ENCODE measurements around the gene RNASEH2C. TPM values are rescaled to one million over a fixed set of nuclear protein-coding genes. Genes with fewer than 3 reads are reported as not detected.

Gene RNASEH2C
- total RNA-seq, 2 experiments from 2014 or later, result 74.9 to 86.3 TPM

Other genes with a start within 250 kb of the RNASEH2C start
- 1,000 to 10,000 TPM; 7,183 to 8,252 TPM for gene MALAT1, start 221.8 kb downstream of the RNASEH2C start, total RNA-seq
- 10 to 100 TPM; 59.1 to 62.1 TPM for gene SCYL1, start 195.7 kb downstream of the RNASEH2C start, total RNA-seq
- gene LTBP3, start 162.4 kb downstream of the RNASEH2C start, total RNA-seq, result 10 to 100 TPM; 80.2 to 92.5 TPM
- gene ZNRD2, start 150.3 kb downstream of the RNASEH2C start, total RNA-seq, result 10 to 100 TPM; 32.4 to 35.4 TPM
- 10 to 100 TPM; 34.1 to 42.1 TPM for gene FAM89B, start 148.3 kb downstream of the RNASEH2C start, total RNA-seq
- 10 to 100 TPM; 69.2 to 96.7 TPM for gene EHBP1L1, start 144.7 kb downstream of the RNASEH2C start, total RNA-seq
- gene KCNK7, start 125.0 kb downstream of the RNASEH2C start, total RNA-seq, result 1 to 10 TPM in 1 of 2 experiments, under 1 TPM in 1; 1.00 to 3.3 TPM
- gene MAP3K11, start 106.6 kb downstream of the RNASEH2C start, total RNA-seq, result 10 to 100 TPM; 61.0 to 67.1 TPM
- gene PCNX3, start 105.0 kb downstream of the RNASEH2C start, total RNA-seq, result 10 to 100 TPM; 47.7 to 50.2 TPM
- 100 to 1,000 TPM; 229 to 235 TPM for gene SIPA1, start 82.7 kb downstream of the RNASEH2C start, total RNA-seq
- gene RELA, start 57.9 kb downstream of the RNASEH2C start, total RNA-seq, result 10 to 100 TPM; 76.7 to 79.8 TPM
- gene KAT5, start 8.5 kb downstream of the RNASEH2C start, total RNA-seq, result 10 to 100 TPM; 60.8 to 72.3 TPM
- gene AP5B1, start 60.2 kb upstream of the RNASEH2C start, total RNA-seq, result 10 to 100 TPM; 17.4 to 20.2 TPM
- gene OVOL1, start 66.3 kb upstream of the RNASEH2C start, total RNA-seq, result not detected
- gene SNX32, start 113.2 kb upstream of the RNASEH2C start, total RNA-seq, result 1 to 10 TPM; 2.1 to 2.2 TPM
- gene CFL1, start 137.4 kb upstream of the RNASEH2C start, total RNA-seq, result 1,000 to 10,000 TPM; 1,543 to 1,707 TPM
- 100 to 1,000 TPM in 1 of 2 experiments, 10 to 100 TPM in 1; 96.6 to 108 TPM for gene MUS81, start 139.6 kb upstream of the RNASEH2C start, total RNA-seq
- gene EFEMP2, start 152.0 kb upstream of the RNASEH2C start, total RNA-seq, result 1 to 10 TPM; 9.0 to 9.7 TPM
- gene CTSW, start 159.0 kb upstream of the RNASEH2C start, total RNA-seq, result 10 to 100 TPM; 22.9 to 23.6 TPM
- 100 to 1,000 TPM in 1 of 2 experiments, 10 to 100 TPM in 1; 94.7 to 112 TPM for gene FIBP, start 167.7 kb upstream of the RNASEH2C start, total RNA-seq
- 10 to 100 TPM; 39.4 to 56.7 TPM for gene CCDC85B, start 169.9 kb upstream of the RNASEH2C start, total RNA-seq
- gene FOSL1, start 179.6 kb upstream of the RNASEH2C start, total RNA-seq, result 1 to 10 TPM; 1.7 to 2.0 TPM
- 10 to 100 TPM; 32.7 to 36.3 TPM for gene C11orf68, start 198.3 kb upstream of the RNASEH2C start, total RNA-seq
- gene DRAP1, start 198.6 kb upstream of the RNASEH2C start, total RNA-seq, result 100 to 1,000 TPM; 190 to 218 TPM
- not detected for gene TSGA10IP, start 224.7 kb upstream of the RNASEH2C start, total RNA-seq
- gene SART1, start 240.9 kb upstream of the RNASEH2C start, total RNA-seq, result 10 to 100 TPM; 79.6 to 81.7 TPM

Measured in activated CD4-positive, alpha-beta T cell treated with anti-CD3 and anti-CD28 coated beads, Interleukin-2, amount 10 ng/mL, durations not matched to agents 7 days and 5 days (primary cell).